ENCODE results near the gene CASP4. TPM values are rescaled to one million over a fixed set of nuclear protein-coding genes. Genes with fewer than 3 reads are reported as not detected.

Gene CASP4
- polyA plus RNA-seq, 1 donor from 2014 or later: not detected

Other genes with a start within 250 kb of the CASP4 start
- not detected in 2 replicates for gene CASP12, start 70.1 kb downstream of the CASP4 start, polyA plus RNA-seq
- not detected in 2 replicates for gene CASP5, start 54.6 kb upstream of the CASP4 start, polyA plus RNA-seq
- not detected in 2 replicates for gene CASP1, start 66.6 kb upstream of the CASP4 start, polyA plus RNA-seq
- not detected in 2 replicates for gene CARD16, start 76.8 kb upstream of the CASP4 start, polyA plus RNA-seq
- not detected in 2 replicates for gene CARD18, start 171.2 kb upstream of the CASP4 start, polyA plus RNA-seq

Measured in neural cell (in vitro differentiated cells).